HAP-1 (cell line): ENCODE measurements around the gene CSPG4.
"Not testable (repeated sequence)": the region's sequence is repeated elsewhere in the genome, so short reads cannot be mapped to it uniquely, and the experiment has no call there.

Experiments
- DNase-seq, 2 experiments: peaks; one replicate each; pipeline ENCODE4 v3.0.0-alpha.2; 2016 to 2020; ENCODE audit warnings: low spot score in 2 of 2
- H3K27me3 ChIP-seq: fragments of 250-450 bp; sonication (Bioruptor Pico); 2 replicates; pipeline ENCODE4 v1.5.1; 2020; ENCODE audit warnings: low read depth, mild to moderate bottlenecking, moderate library complexity
- H3K36me3 ChIP-seq: fragments of 250-450 bp; sonication (Bioruptor Pico); replicated peaks from 2 replicates; pipeline ENCODE4 v1.5.1; 2020; ENCODE audit warnings: mild to moderate bottlenecking
- H3K4me1 ChIP-seq: fragments of 250-450 bp; sonication (Bioruptor Pico); 2 replicates; pipeline ENCODE4 v1.5.1; 2020; ENCODE audit warnings: mild to moderate bottlenecking
- H3K4me3 ChIP-seq: fragments of 250-450 bp; sonication (Bioruptor Pico); 2 replicates; pipeline ENCODE4 v1.5.1; 2020; ENCODE audit warnings: mild to moderate bottlenecking, moderate library complexity
- H3K9me3 ChIP-seq: fragments of 250-450 bp; sonication (Bioruptor Pico); 2 replicates; pipeline ENCODE4 v1.5.1; 2020; ENCODE audit warnings: mild to moderate bottlenecking, moderate library complexity
- in situ Hi-C: fragments of 300-500 bp; cut with MboI; formaldehyde crosslinking; loops from 3 replicates; pipeline ENCODE4 v1.14.3; 2020; ENCODE audit warnings: low sequenced_read_pairs, inconsistent platforms, mixed read lengths

Gene CSPG4

DNA sequence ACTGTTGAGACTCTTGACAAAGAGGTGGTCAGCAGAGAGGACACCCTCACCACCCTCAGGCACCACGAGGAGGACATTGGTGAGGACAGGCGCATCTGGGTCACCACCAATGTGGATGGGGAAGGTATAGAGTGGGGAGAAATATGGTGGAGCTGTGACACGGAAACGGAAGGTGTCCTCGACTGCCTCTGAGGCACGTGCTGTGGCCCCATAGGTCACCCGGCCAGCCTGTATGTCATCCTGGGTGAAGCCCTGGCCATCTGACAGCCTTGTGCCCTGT, 24.4 kb downstream of the CSPG4 start:
- Histone ChIP-seq H3K27me3 (no peaks in the 10 kb centered on the region), H3K4me1 (no peaks in the 10 kb centered on the region), H3K4me3 (no peak overlapping the region), H3K9me3 (no peaks in the 10 kb centered on the region), H3K36me3 (no peaks in the 10 kb centered on the region)
- no peak for DNase-seq
- in situ Hi-C loops: loop anchor here (10.0 kb wide), 2 partner anchors 107 to 663 kb away; partner anchors contain the start of gene PPCDC

DNA sequence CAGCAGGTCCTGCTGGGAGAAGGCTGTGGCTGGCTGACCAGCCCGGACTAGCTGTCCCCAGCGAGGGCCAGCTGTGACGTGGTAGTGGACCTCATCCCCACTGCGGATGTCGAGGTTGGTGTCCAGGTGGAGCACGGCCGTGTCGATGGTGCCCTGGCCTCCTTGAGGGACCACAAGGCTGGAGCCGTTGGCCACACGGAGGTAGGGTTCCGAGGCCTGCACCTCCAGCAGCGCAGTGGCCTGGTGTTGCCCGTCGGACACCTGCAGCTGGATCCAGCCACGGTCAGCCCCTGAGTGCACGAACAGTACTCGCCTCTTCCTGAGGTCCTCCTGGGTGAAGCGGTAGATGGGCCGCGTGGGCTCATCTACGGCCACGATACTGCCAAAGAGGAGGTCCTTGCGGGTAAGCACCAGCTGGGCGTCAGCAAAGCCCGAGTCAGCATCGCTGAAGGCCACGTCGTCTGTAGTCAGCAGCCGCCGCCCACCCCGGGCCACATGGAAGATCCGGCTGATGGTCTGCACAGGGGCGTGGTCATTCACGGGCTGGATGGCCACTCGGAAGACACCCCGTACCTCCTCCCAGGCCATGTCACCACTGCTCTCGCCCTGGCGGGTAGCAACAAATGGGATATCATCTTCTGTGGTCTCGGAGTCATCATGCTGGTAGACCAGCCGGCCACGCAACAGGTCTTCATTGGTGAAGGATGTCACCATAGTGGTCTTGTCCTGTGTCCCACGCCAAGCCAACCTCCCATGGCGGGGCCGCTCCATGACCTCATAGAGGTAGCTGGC, 25.0 kb downstream of the CSPG4 start:
- no peaks in the 10 kb centered on the region for H3K9me3 ChIP-seq
- no peak overlapping the region for H3K4me3 ChIP-seq
- in situ Hi-C loops: loop anchor here (10.0 kb wide), 2 partner anchors 107 to 663 kb away; partner anchors contain the start of gene PPCDC
- H3K36me3 ChIP-seq: no peaks in the 10 kb centered on the region
- H3K27me3 ChIP-seq: no peaks in the 10 kb centered on the region
- no peak for DNase-seq
- H3K4me1 ChIP-seq: no peaks in the 10 kb centered on the region

DNA sequence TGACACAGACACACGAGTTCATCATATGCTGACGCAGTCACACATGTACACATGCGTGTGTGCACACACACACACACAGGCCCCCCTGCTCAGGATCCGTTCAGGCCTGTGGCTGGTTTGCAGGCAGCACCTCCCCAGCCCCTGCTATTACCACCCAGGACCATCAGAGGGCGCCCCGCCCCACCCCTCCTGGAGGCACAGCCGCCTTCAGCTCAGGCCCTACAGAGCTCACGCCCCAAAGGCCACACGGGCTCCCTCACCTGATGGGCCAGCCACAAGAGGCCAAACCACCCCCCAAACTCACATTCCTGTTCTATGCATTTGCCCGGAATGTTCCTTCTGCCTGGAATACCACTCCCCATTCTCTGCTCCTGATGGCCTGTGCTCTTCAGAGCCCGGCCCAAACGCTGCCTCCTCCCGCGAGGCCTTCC, 26.4 kb downstream of the CSPG4 start:
- not testable (repeated sequence) for H3K36me3 ChIP-seq, H3K4me3 ChIP-seq, H3K9me3 ChIP-seq, H3K4me1 ChIP-seq, H3K27me3 ChIP-seq
- in situ Hi-C loops: loop anchor here (10.0 kb wide), 2 partner anchors 109 to 661 kb away; partner anchors contain the start of gene PPCDC
- DNase-seq: peak; percentile 67 to 97

DNA sequence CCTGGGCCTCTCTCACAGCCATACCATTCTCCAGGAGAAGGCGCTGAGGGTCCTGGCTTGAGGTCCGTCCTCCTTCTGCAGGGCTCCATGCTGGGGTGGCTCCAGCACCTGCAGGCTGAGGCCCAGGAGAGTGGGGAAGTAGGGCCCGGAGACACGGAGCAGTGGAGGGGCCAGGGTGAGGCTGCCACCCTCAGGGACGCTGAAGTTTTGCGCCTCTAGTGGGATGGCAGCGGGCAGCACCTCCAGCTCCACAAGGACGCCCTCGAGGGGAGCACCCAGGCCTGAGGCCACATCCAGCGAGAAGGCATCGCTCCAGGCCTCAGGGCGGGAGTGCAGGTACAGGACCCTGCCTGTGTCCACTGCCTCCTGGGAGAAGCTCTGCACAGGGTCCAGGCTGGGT, 27.5 kb downstream of the CSPG4 start:
- H3K4me3 ChIP-seq: no peak overlapping the region
- H3K36me3 ChIP-seq: no peaks in the 10 kb centered on the region
- H3K4me1 ChIP-seq: no peaks in the 10 kb centered on the region
- no peaks in the 10 kb centered on the region for H3K9me3 ChIP-seq
- in situ Hi-C loops: loop anchor here (10.0 kb wide), 2 partner anchors 110 to 660 kb away; partner anchors contain the start of gene PPCDC
- H3K27me3 ChIP-seq: no peaks in the 10 kb centered on the region
- DNase-seq: no peak

DNA sequence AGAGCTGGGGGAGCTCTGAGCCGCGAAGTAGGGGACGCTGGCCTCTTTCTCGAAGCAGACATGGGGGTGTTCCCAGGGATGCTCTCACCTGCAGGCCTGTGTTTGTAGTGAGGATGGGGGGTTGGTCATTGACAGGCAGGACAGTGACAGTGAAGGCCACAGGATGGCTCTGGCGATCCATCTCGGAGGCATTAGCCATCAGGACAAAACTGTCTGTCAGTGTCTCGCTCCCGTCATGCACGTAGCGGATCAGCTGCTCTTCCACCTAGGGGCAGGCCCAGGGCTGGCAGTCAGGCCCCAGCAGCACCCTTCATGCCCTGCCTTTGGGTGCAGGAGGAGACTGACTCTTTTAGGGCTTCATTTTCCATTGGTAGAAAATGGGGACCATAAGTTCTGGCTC, 28.0 kb downstream of the CSPG4 start:
- Histone ChIP-seq H3K36me3 (no peaks in the 10 kb centered on the region), H3K4me1 (no peaks in the 10 kb centered on the region), H3K4me3 (no peak overlapping the region), H3K9me3 (no peaks in the 10 kb centered on the region), H3K27me3 (no peaks in the 10 kb centered on the region)
- DNase-seq: no peak
- in situ Hi-C loops: loop anchor here (10.0 kb wide), 2 partner anchors 110 to 660 kb away; partner anchors contain the start of gene PPCDC

DNA sequence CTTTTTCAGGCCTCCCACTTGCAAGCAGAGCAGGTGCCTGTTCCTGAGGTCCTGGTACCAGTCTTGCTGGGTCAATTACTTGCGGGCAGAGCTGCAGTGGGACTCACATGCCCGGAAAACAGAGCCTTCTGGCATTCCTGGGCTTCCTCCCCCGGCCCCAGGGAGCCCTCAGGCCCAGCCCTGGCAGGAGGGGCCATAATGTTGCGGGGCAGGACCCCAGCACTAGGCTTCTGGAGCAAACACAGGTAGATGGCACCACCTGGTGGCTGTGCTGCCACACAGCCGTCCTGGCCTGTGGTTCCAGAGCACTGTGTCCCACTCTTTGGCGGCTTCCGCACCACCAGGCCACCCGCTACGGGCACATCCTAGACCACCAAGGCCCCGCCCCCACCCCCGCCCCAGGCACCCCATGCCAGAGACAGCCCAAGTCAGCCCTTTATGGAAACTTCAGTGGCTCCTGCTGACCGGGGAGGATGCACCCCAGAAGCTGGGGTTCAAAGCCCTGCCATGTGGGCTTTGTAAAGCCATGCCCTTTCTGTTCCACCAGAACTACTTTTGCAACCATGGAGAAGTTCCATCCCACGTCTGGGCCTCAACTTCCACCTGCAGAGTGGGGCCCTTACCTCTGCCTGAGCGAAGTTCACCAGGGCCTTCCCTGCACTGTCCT, 28.9 kb downstream of the CSPG4 start:
- not testable (repeated sequence) for H3K27me3 ChIP-seq, H3K36me3 ChIP-seq, H3K9me3 ChIP-seq, H3K4me1 ChIP-seq, H3K4me3 ChIP-seq
- in situ Hi-C loops: loop anchor here (10.0 kb wide), 2 partner anchors 111 to 659 kb away; partner anchors contain the start of gene PPCDC
- DNase-seq: peak; percentile 85 to 96

DNA sequence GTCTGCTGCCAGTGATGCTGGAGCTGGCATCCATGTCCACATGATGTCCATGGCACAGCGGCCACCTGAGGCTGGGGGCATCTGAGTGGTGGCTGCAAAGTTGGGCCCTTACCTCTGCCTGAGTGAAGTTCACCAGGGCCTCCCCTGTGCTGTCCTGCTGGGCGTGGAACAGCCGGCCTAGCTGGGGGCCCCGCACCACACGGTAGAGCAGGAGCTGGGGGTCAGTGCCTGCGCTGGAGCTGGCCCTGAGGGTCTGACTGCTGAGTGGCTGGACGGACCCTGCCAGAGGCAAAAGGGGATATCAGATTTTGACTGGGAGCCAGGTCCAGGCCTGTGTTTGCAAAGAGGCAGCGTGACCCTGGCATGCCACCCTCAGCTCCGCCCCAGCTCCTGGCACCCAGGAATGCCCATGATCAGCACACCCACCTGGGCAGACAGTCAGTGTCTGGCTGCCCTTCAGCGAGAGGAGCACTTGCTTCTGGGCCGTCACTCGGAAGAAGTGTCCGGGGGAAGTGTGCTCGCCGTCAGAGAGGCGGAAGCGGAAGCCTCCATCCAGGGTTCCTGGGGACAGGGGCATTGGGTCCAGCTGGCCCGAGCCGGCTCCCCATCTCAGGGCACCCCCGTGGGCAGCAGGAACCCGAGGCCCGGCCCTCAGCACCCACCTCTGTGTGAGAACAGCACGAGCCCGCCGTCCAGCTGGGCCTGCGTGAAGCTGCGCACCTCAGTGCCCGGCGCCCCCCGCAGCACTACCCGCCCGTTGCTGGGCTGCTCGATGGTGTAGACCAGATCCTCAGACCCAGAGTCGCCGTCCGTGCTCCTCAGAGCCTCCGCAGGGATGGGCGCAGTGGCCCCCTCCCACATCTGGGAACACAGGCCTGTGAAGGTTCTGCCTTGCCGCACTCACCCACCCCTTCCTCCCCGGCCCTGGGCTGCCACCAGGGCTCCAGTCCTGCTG, 30.2 kb downstream of the CSPG4 start:
- DNase-seq: no peak
- H3K36me3 ChIP-seq: no peaks in the 10 kb centered on the region
- no peak overlapping the region for H3K4me3 ChIP-seq
- no peaks in the 10 kb centered on the region for H3K4me1 ChIP-seq
- in situ Hi-C loops: loop anchor here (10.0 kb wide), 2 partner anchors 112 to 658 kb away; partner anchors contain the start of gene PPCDC
- no peaks in the 10 kb centered on the region for H3K9me3 ChIP-seq
- no peaks in the 10 kb centered on the region for H3K27me3 ChIP-seq

DNA sequence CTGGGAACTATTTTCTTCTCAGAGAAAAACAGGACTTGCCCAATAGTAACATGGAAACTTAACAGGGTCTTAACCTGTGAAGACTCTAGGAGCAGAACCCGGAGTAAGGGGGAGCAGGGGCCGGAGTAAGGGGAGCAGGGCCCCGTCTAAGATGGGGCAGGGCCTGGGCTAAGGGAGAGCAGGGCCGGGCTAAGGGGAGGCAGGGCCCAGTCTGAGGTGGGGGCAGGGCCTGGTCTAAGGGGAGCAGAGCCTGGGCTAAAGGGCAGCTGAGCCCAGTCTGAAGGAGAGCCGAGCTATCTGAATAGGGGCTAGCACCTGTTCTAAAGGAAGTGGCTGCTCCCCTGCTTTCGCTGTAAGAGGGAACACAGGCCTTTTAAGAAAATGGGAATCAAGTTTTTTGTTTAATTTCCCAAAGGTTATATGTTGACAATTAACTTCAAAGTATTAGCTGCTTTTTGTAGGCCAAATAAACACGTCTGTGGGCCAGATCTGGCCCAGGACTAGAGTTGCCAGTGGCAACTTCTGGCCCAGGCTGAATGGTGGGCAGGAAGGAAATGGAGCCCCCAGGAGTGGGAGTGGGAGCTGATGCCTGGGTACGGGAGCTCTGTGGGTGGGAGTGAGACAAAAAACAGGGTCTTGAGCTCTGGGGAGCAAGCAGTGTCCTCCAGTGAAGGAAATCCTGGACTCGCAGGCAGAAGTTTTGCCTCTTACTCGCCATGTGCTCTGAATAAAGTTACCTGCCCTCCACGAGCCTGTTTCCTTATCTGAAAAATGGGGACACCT, 32.5 kb downstream of the CSPG4 start:
- no peak for DNase-seq
- Histone ChIP-seq H3K4me3 (no peak overlapping the region), H3K9me3 (no peaks in the 10 kb centered on the region), H3K36me3 (no peaks in the 10 kb centered on the region), H3K27me3 (no peaks in the 10 kb centered on the region), H3K4me1 (no peaks in the 10 kb centered on the region)
- in situ Hi-C loops: loop anchor here (10.0 kb wide), 2 partner anchors 115 to 655 kb away; partner anchors contain the start of gene PPCDC

DNA sequence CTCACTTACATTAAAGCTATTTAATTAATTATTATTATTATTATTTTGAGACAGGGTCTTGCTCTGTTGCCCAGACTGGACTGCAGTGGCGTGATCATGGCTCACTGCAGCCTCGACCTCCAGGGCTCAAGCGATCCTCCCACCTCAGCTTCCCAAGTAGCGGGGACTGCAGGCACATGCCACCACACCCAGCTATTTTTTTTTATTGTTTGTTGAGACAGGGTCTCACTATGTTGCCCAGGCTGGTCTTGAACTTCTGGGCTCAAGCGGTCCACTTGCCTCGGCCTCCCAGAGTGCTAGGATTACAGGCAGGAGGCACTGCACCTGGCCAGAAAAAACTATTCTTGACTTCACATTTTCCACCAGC, 34.3 kb downstream of the CSPG4 start:
- in situ Hi-C loops, H3K4me1 ChIP-seq, DNase-seq, H3K27me3 ChIP-seq, H3K9me3 ChIP-seq, H3K36me3 ChIP-seq, H3K4me3 ChIP-seq: not testable (repeated sequence)

DNA sequence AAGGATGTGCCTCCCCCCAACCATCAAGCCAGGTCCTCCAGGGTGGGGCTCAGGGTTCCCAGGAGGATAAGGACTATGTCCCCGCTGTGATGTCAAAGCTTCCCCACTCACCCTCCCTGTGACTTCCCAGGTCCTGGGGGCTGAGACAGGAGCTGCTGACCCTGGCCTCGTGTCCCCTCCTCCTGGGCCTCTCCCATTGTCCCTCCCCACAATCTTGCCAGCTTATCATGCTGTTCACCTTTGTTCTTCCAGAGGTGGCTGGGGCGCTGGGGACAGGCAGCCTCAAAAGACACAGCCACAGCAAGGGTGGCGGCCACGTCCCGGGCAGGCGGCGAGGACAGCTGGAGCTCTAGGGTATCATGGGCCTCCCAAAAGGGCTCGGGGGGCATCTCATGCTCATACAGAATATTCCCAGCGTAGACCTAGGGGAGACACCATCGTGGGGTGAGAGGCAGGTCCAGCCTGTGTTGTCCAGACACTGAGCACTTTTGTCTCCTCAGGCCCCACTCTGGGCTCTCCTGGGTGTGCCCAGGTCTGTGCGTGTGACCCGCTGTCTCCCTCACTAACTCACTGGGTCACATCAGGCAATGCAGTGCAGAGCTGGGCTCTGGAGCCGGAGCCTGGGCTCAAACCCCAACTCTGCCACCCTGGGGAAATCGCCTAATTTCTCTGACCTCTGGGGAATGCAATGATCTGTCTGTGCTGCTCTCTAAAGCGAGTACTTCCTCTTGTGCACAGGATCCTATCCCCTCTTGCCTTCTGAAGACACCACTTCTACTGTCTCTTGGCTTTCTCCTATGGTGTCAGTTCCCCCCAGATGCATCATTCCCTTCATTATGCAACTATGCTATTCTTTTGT, 35.0 kb downstream of the CSPG4 start:
- in situ Hi-C loops: no loop called here

DNA sequence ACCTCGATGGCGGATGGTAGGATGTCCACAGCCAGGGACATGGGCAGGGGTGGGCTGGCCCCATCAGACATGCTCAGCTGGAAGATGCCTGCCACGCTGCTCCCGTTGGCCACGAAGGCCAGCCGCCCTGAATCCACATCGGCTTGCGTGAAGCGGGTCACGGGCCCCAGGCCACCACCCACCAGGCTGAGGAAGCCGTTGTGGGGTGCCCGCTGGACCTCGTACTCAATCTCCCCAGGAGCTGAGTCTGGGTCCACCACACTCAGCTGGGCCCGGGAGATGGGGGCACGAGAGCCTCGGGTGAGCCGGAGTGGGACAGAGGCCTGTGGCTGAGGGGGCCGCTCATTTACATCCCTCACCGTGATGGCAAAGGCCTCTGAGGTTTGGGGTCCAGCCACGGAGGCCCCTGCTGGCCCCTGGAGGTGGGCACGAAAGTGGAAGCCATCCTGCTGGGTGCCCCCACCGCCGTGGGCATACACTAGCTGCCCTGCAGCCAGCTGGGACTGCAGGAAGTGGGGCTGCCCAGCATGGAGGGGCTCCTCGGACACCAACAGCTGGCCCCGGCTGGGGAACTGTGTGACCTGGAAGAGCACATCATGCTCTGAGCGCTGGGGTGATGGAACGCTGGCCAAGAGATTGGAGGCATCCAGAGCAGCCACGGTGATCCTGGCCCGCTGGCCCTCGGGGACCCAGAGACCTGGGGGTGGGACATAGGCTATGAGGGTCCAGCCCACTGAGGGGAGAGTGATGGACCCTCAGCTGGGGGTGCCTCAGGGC, 35.8 kb downstream of the CSPG4 start:
- Histone ChIP-seq H3K36me3 (no peaks in the 10 kb centered on the region), H3K9me3 (no peaks in the 10 kb centered on the region), H3K27me3 (no peaks in the 10 kb centered on the region), H3K4me1 (peaks cover 8% of the 10 kb centered on the region), H3K4me3 (no peak overlapping the region)
- no peak for DNase-seq
- in situ Hi-C loops: no loop called here

More for the DNA sequence above, 35.0 kb downstream of the CSPG4 start:
- DNase-seq: no peak
- Histone ChIP-seq H3K4me3 (no peak overlapping the region), H3K4me1 (peaks cover 4% of the 10 kb centered on the region), H3K27me3 (no peaks in the 10 kb centered on the region), H3K36me3 (no peaks in the 10 kb centered on the region), H3K9me3 (no peaks in the 10 kb centered on the region)
